K562 (cell line): ENCODE data around the gene NCOA1. TPM values are rescaled to one million over a fixed set of nuclear protein-coding genes. Genes with fewer than 3 reads are reported as not detected.

Source experiments
- ATAC-seq: fragments of 200-7000 bp; cut with Tn5 transposase; 3 replicates; pipeline ENCODE4 v1.9.1; 2020; ENCODE audit warnings: moderate library complexity
- BruUV-seq: library from RNA; stranded (reverse); fragments of 400-500 nt; replicated peaks from 2 replicates; lab custom pipeline; 2021; lab: Mats Ljungman, UMichigan
- CTCF ChIA-PET: fragments of 300-600 bp; formaldehyde crosslinking; extraction: SDS; loops from one replicate; lab custom pipeline; 2021; ENCODE audit warnings: low intra/inter-chr PET ratio; lab: Yijun Ruan, JAX
- POLR2A ChIA-PET: fragments of 300-600, 350-650 bp; sonication (Branson Sonifier 250); formaldehyde crosslinking; extraction: SDS; loops from one replicate; lab custom pipeline; 2021; ENCODE audit warnings: antibody characterized with exemption, inconsistent platforms; lab: Yijun Ruan, JAX
- DNase-seq, 4 experiments: peaks; one replicate each; pipeline versions ENCODE4 v3.0.0 to v3.0.0-alpha.2; 2011 to 2018; ENCODE audit warnings: low spot score in 3 of 4, mixed read lengths in 3 of 4; ENCODE audit errors: extremely low read depth in 1 of 4
- FAIRE-seq: peaks from 2 replicates; lab custom pipeline; 2011; peaks lifted over from hg19 to GRCh38; lab: Jason Lieb, UNC
- H2AFZ ChIP-seq: 2 replicates; pipeline ENCODE4 v1.6.0; 2011; ENCODE audit warnings: low read depth, low read length, control low read depth, inconsistent platforms
- H3K27ac ChIP-seq: fragments of 200-600 bp; 3 replicates; pipeline ENCODE4 v1.8.0; 2011; ENCODE audit warnings: low read depth, mild to moderate bottlenecking, control low read depth, inconsistent platforms, low read length, moderate library complexity, mixed read lengths; ENCODE audit errors: extremely low read depth
- H3K27me3 ChIP-seq, 2 experiments: fragments of 300-600 bp in 1 of 2; 2 replicates in 1 of 2; 3 replicates in 1 of 2; pipeline versions ENCODE4 v1.6.0 to v1.8.0; 2011; ENCODE audit warnings: inconsistent platforms in 2 of 2, low read length in 2 of 2, mild to moderate bottlenecking in 1 of 2, mixed read lengths in 1 of 2, moderate library complexity in 1 of 2; ENCODE audit not compliant: control insufficient read depth in 2 of 2, insufficient read depth in 2 of 2
- H3K36me3 ChIP-seq: fragments of 300-600 bp; 3 replicates; pipeline ENCODE4 v1.8.0; 2011; ENCODE audit warnings: mild to moderate bottlenecking, low read length, inconsistent platforms; ENCODE audit not compliant: control insufficient read depth, insufficient read depth
- H3K4me1 ChIP-seq, 2 experiments: fragments of 200-600 bp in 1 of 2; replicated peaks in 1 of 2; 2 replicates in 1 of 2; 3 replicates in 1 of 2; pipeline versions ENCODE4 v1.5.1 to v1.8.0; 2011; ENCODE audit warnings: inconsistent platforms in 2 of 2, low read length in 2 of 2, mild to moderate bottlenecking in 1 of 2, mixed read lengths in 1 of 2, moderate library complexity in 1 of 2; ENCODE audit not compliant: control insufficient read depth in 2 of 2, insufficient read depth in 2 of 2
- H3K4me2 ChIP-seq: 2 replicates; pipeline ENCODE4 v1.6.1; 2011; ENCODE audit warnings: low read length, control low read depth, inconsistent platforms, mixed read lengths; ENCODE audit not compliant: insufficient read depth
- H3K4me3 ChIP-seq: fragments of 200-600 bp; sonication (generic), shearing (Covaris generic); 2 replicates; pipeline ENCODE4 v1.5.1; 2016; ENCODE audit warnings: control low read depth, inconsistent platforms
- H3K79me2 ChIP-seq: fragments of 200-600 bp; 3 replicates; pipeline ENCODE4 v1.8.0; 2011; ENCODE audit warnings: low read length, inconsistent platforms; ENCODE audit not compliant: control insufficient read depth, insufficient read depth
- H3K9ac ChIP-seq, 2 experiments: 2 replicates each; pipeline versions ENCODE4 v1.6.0 to v1.6.1; 2011; ENCODE audit warnings: low read depth in 2 of 2, low read length in 2 of 2, control low read depth in 1 of 2, inconsistent platforms in 1 of 2, mild to moderate bottlenecking in 1 of 2, mixed read lengths in 1 of 2; ENCODE audit not compliant: insufficient read depth in 1 of 2
- H3K9me1 ChIP-seq: one replicate; pipeline ENCODE4 v1.6.0; 2011; ENCODE audit warnings: inconsistent platforms, mild to moderate bottlenecking, low read length, moderate library complexity; ENCODE audit not compliant: control insufficient read depth, insufficient read depth
- H3K9me3 ChIP-seq: replicated peaks from 2 replicates; pipeline ENCODE4 v1.5.1; 2011; ENCODE audit warnings: low read depth, low read length, inconsistent platforms; ENCODE audit not compliant: control insufficient read depth, insufficient read depth
- H4K20me1 ChIP-seq: replicated peaks from 2 replicates; pipeline ENCODE4 v1.6.1; 2011; ENCODE audit warnings: low read length, inconsistent platforms, mixed read lengths; ENCODE audit not compliant: control insufficient read depth, insufficient read depth
- ARID1B ChIP-seq: fragments of 450-650 bp; IDR thresholded peaks from 2 replicates; pipeline ENCODE4 v1.6.1; 2016; ENCODE audit warnings: antibody characterized with exemption, mild to moderate bottlenecking, inconsistent platforms
- ARID2 ChIP-seq: fragments of 450-650 bp; IDR thresholded peaks from 2 replicates; pipeline ENCODE4 v1.6.1; 2017; ENCODE audit warnings: antibody characterized with exemption, mild to moderate bottlenecking
- DNMT1 ChIP-seq: fragments of 450-650 bp; IDR thresholded peaks from 2 replicates; pipeline ENCODE4 v1.6.1; 2016; ENCODE audit warnings: antibody characterized with exemption, mild to moderate bottlenecking
- EZH2 ChIP-seq: IDR thresholded peaks from 2 replicates; pipeline ENCODE4 v1.6.1; 2012; ENCODE audit warnings: low read depth, mild to moderate bottlenecking, inconsistent platforms, low read length, borderline replicate concordance
- FOS ChIP-seq: IDR thresholded peaks from 3 replicates; pipeline ENCODE4 v1.6.1; 2011; ENCODE audit not compliant: insufficient read length; ENCODE audit errors: extremely low read depth
- KDM1A ChIP-seq, 2 experiments: fragments of 450-650 bp; IDR thresholded peaks; 2 replicates each; pipeline ENCODE4 v1.6.1; 2016; ENCODE audit warnings: mild to moderate bottlenecking in 2 of 2
- MEIS2 ChIP-seq: fragments of 450-650 bp; IDR thresholded peaks from 2 replicates; pipeline ENCODE4 v1.6.1; 2014; ENCODE audit warnings: mild to moderate bottlenecking; ENCODE audit not compliant: partially characterized antibody
- MYNN ChIP-seq, 2 experiments: sonication (generic); formaldehyde crosslinking in 1 of 2; IDR thresholded peaks; 2 replicates each; pipeline versions ENCODE4 v1.5.0 to v1.6.1; 2016 to 2020; ENCODE audit warnings: antibody characterized with exemption in 1 of 2, missing genetic modification reagents in 1 of 2
- NR2C2 ChIP-seq, 2 experiments: fragments of 200-800 bp in 1 of 2; sonication (Bioruptor generic) in 1 of 2; sonication (generic) in 1 of 2; formaldehyde crosslinking in 1 of 2; IDR thresholded peaks; 2 replicates each; pipeline versions ENCODE4 v1.6.1 to v1.8.0; 2016 to 2022; ENCODE audit warnings: mild to moderate bottlenecking in 1 of 2, missing compliant biosample characterization in 1 of 2, missing genetic modification characterization in 1 of 2, missing genetic modification reagents in 1 of 2
- POLR2A ChIP-seq: fragments of 450-650 bp; conservative IDR thresholded peaks from 2 replicates; pipeline ENCODE4 v1.6.1; 2016
- POLR2B ChIP-seq: fragments of 450-650 bp; IDR thresholded peaks from 2 replicates; pipeline ENCODE4 v1.6.1; 2018; ENCODE audit warnings: low read depth; ENCODE audit not compliant: partially characterized antibody
- RNF2 ChIP-seq: sonication (generic); IDR thresholded peaks from 2 replicates; pipeline ENCODE4 v1.6.1; 2016
- STAG1 ChIP-seq: sonication (generic); formaldehyde crosslinking; IDR thresholded peaks from 2 replicates; pipeline ENCODE4 v1.5.0; 2020; ENCODE audit warnings: missing genetic modification reagents, borderline replicate concordance
- THAP7 ChIP-seq: fragments of 250-450 bp; sonication (Bioruptor Pico); IDR thresholded peaks from 2 replicates; pipeline ENCODE4 v1.5.0; 2021
- ZNF24 ChIP-seq: fragments of 450-650 bp; IDR thresholded peaks from 2 replicates; pipeline ENCODE4 v1.6.1; 2016
- ZNF3 ChIP-seq: fragments of 250-450 bp; sonication (Bioruptor Pico); IDR thresholded peaks from 2 replicates; pipeline ENCODE4 v1.5.0; 2021; ENCODE audit warnings: mild to moderate bottlenecking, moderate library complexity
- ZNF316 ChIP-seq: fragments of 450-650 bp; IDR thresholded peaks from 2 replicates; pipeline ENCODE4 v1.6.1; 2016
- ZNF57 ChIP-seq: fragments of 450-650 bp; formaldehyde crosslinking; IDR thresholded peaks from 2 replicates; pipeline ENCODE4 v1.4.0; 2020; ENCODE audit warnings: mild to moderate bottlenecking, moderate library complexity
- WGBS: fragments of 100-300 bp; shearing (Covaris generic); methylation state at CpG from one replicate; pipeline ENCODE4 v1.1.6; 2016; ENCODE audit warnings: low coverage, mixed read lengths; ENCODE audit not compliant: insufficient coverage; ENCODE audit errors: missing lambda C conversion rate; 5-methylcytosine and 5-hydroxymethylcytosine counted together
- in situ Hi-C: fragments of 300-500 bp; cut with MboI; formaldehyde crosslinking; loops from 4 replicates; pipeline ENCODE4 v1.15.0; 2018; ENCODE audit warnings: inconsistent platforms, mixed read lengths
- intact Hi-C: fragments of 100-400 bp; cut with micrococcal nuclease; formaldehyde crosslinking; loops from 2 replicates; pipeline ENCODE4 v1.14.2; 2022
- polyA plus RNA-seq, 8 experiments: library from polyadenylated mRNA; depleted of rRNA in 4 of 8; stranded (reverse) in 5 of 8; unstranded in 3 of 8; fragments of >200 nt; fragmentation: Nextera tagmentation in 2 of 8; fragmentation: Illumina TruSeq in 1 of 8; extraction: Ambion mirVana in 2 of 8; extraction: Trizol in 1 of 8; gene quantifications; 2 replicates each; pipeline versions ENCODE4 v1.2.1 to v1.2.3, GENCODE V29; 2011 to 2014; ENCODE audit warnings: inconsistent platforms in 1 of 8, missing spikeins in 1 of 8
- total RNA-seq, 7 experiments: library from RNA; depleted of rRNA in 6 of 7; stranded (reverse); fragments of >200 nt in 6 of 7; fragmentation: Illumina TruSeq in 2 of 7; extraction: Trizol in 2 of 7; gene quantifications; 2 replicates each; pipeline versions ENCODE4 v1.2.1 to v1.2.3, GENCODE V29; 2011 to 2021; ENCODE audit warnings: low replicate concordance in 1 of 7
- TF ChIP-seq, protein P1 (sequence below): fragments of 200-800 bp; sonication (Bioruptor generic); IDR thresholded peaks from 2 replicates; pipeline ENCODE4 v1.6.1; 2017; ENCODE audit warnings: missing genetic modification characterization, missing compliant biosample characterization

NCOA1 gene
- total and polyA plus RNA-seq, 9 of the 15 experiments (the other 6 are each of a cell fraction or from before 2014, with no cell fraction given), result 4.9 to 25.7 (median 17.0) TPM

DNA sequence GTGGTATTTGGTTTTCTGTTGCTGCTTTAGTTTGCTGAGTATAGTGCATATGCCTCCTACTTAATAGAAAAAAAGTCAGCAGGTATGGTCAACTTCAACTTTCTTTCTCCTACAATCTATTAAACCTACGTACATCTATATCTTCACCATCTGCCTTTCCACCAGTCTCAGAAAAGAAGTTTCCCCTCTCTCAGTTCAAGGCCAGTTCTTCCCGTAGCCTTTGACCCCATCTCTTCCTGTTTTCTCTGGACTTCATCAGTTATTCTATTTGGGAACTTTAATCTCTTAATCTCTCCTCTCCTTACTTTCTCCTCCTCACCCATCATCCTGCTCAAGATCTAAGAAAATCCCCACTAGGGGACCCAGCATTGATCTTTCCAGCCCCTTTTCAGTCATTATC lies 296.5 kb downstream of the NCOA1 start:
- DNase-seq (no peak), FAIRE-seq (no peak), ATAC-seq (no peak)
- peaks cover 5 to 11% of the 10 kb centered on the region in 2 experiments; a peak in 3 of 5 replicates for H3K4me1 ChIP-seq
- WGBS, result 59% methylated on average over 2 of the region's 2 CpGs
- in situ Hi-C loops (loop anchor here (25.0 kb wide), 1 partner anchor 375 kb away; no protein-coding TSS in a partner anchor), intact Hi-C loops (no loop called here)
- CTCF ChIA-PET, result interaction anchor here (0.6 kb wide), 1 partner anchor 175 kb away, joined by 4 read pairs; no protein-coding TSS in a partner anchor
- H3K27ac ChIP-seq, result no peak overlapping the region
- no peaks in the 10 kb centered on the region; a peak in 1 of 5 replicates for H3K27me3 ChIP-seq
- H3K9ac ChIP-seq, result no peak overlapping the region
- H3K4me3 ChIP-seq, result no peak overlapping the region
- BruUV-seq, result no TSS peak
- H3K9me3 ChIP-seq, result no peaks in the 10 kb centered on the region
- no peaks in the 10 kb centered on the region for H4K20me1 ChIP-seq
- peaks cover 13% of the 10 kb centered on the region; the same call in 1 of the 3 replicates for H3K36me3 ChIP-seq
- TF ChIP-seq ZNF3 (CRISPR knock-in tag) (no peak), ARID2 (no peak), FOS (no peak), ZNF316 (no peak), THAP7 (CRISPR knock-in tag) (no peak), MYNN (IDR thresholded peaks at IDR 0.05) (no peak), MYNN (CRISPR knock-in tag; IDR thresholded peaks at IDR 0.05) (no peak), RNF2 (no peak), MEIS2 (no peak), KDM1A (IDR thresholded peaks at IDR 0.05) (no peak), DNMT1 (no peak), POLR2B (no peak), EZH2 (no peak), ZNF24 (no peak), ARID1B (no peak), POLR2A (no peak), NR2C2 (CRISPR knock-in tag; IDR thresholded peaks at IDR 0.05) (no peak), NR2C2 (tag; IDR thresholded peaks at IDR 0.05) (no peak), STAG1 (CRISPR knock-in tag) (no peak), ZNF57 (CRISPR knock-in tag) (no peak)
- TF ChIP-seq, protein P1, sequence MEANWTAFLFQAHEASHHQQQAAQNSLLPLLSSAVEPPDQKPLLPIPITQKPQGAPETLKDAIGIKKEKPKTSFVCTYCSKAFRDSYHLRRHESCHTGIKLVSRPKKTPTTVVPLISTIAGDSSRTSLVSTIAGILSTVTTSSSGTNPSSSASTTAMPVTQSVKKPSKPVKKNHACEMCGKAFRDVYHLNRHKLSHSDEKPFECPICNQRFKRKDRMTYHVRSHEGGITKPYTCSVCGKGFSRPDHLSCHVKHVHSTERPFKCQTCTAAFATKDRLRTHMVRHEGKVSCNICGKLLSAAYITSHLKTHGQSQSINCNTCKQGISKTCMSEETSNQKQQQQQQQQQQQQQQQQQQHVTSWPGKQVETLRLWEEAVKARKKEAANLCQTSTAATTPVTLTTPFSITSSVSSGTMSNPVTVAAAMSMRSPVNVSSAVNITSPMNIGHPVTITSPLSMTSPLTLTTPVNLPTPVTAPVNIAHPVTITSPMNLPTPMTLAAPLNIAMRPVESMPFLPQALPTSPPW (CRISPR knock-in tag), result no peak
- no peak overlapping the region for H2AFZ ChIP-seq
- H3K79me2 ChIP-seq, result peaks cover 14% of the 10 kb centered on the region; the same call in 2 of the 3 replicates
- POLR2A ChIA-PET, result no interaction called here
- H3K4me2 ChIP-seq, result no peak overlapping the region
- H3K9me1 ChIP-seq, result no peaks in the 10 kb centered on the region
